T-helper 9 cell (primary cell): ENCODE measurements around the gene MRPL48.
"Not testable (repeated sequence)": the region's sequence is repeated elsewhere in the genome, so short reads cannot be mapped to it uniquely, and the experiment has no call there.

Source experiments
- DNase-seq: peaks from one replicate; pipeline ENCODE4 v3.0.0-alpha.2; 2020
- total RNA-seq, 2 donors: gene quantifications; one replicate each; lab custom pipeline; 2026; lab: John Stamatoyannopoulos, UW

MRPL48 gene
- 10.4 to 23.6 reads per million in 2 donors for total RNA-seq

DNA sequence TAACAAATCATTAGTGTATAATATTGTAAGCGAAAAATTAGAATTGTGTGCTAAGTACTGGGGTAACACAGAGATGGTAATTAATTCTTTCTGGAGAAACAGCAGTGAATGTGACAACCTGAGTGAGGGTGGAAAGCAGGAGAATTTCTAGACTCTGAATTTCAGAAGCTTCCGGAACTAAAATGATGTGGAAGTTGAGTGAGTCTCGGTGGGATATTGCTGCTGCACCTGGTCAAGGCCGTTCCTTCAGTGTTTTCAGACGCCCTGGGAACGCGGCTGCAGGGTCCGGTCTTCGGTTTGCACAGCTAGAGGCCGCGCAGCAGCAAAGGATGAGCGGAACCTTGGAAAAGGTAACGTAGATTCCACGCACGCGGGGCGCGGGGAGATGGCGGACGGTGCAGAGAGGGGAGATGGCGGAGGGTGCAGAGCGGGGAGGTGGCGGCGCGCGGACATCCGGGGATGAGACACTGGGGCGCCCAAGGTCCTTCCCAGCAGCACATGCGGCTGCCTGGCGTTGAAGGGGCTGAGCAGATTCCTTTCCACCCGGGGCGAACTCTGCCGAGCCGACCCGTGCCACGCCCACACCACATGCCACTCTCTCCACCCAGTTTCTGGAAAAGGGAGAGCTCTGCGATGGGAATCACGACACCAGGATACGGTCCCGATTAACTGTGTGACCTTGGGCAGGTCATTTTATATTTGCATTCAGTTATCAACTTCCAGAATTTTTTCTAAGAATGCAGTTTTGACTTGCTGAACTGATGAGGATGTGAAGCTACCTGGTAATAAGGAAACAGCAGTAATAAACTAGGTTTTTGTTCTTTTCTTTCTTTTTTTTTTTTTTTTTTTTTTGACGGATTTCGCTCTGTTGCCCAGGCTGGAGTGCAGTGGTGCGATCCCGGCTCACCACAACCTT, at the start of gene MRPL48:
MRPL48 (plus strand) TSS at position 232 of the 916 bp plus-strand sequence; CDS start at position 330, 98 bp downstream.
- DNase-seq, result peak; percentile 75

DNA sequence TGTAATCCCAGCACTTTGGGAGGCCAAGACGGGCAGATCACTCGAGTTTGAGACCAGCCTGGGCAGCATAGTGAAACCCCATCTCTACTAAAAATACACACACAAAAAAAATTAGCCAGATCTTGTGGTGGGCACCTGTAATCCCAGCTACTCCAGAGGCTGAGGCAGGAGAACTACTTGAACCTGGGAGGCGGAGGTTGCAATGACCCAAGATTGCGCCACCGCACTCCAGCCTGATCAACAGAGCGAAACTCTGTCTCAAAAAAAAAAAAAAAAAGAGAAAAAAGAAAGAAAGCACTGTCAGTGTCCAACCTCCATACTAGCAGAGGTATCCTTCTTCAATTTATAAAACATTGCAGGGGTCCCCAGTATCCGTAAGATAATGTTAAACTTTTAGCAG, 44.6 kb upstream of the MRPL48 start:
- no peak for DNase-seq

DNA sequence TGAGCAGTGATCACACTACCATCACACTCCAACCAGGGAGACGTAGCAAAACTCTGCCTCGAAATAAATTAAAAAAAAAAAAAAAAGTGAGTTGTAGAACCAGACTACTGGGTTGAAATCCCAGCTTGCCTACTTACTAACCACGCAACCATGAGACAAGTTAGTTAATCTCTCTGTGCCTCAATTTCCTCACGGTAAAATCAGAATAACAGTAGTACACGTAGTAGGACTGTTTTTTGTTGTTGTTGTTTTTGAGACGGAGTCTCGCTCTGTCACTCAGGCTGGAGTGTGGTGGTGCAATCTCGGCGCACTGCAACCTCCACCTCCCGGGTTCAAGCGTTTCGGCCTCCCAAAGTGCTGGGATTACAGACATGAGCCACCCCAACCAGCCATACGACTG, 41.0 kb upstream of the MRPL48 start:
- DNase-seq, result no peak

DNA sequence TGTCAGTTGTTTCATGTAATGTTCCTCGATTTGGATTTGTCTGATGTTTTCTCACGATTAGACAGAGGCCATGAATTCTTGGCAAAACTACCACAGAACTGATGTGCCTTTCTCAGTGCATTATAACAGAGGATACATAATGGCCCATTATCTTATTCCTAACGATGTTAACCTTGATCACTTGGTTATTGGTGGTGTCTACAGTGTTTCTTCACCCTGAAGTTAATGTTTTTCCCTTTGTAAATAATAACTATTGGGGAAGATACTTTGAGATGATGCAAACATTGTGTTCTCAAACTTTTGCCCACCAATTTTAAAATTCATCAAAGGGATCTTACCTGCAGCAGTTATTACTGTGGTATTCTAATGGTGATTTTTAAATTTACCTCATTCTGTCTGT, 39.9 kb upstream of the MRPL48 start:
- no peak for DNase-seq

DNA sequence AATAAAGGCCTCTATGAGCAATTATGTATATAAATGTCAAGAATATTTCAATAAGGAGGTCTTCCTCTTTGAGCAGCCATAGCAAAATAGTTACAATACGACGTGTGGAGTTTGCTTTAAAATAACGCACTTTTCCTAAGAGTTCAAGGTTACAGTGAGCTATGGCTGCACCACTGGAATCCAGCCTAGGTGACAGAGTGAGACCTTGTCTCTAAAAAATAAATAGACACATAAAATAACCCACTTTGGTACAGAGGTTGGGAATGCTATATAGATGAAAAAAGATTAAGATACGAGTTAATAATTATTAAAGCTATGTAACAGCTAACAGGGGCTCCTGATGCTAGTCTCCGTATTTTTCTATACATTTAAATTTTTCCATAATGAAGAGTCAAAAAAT, 39.4 kb upstream of the MRPL48 start:
- DNase-seq, result no peak

DNA sequence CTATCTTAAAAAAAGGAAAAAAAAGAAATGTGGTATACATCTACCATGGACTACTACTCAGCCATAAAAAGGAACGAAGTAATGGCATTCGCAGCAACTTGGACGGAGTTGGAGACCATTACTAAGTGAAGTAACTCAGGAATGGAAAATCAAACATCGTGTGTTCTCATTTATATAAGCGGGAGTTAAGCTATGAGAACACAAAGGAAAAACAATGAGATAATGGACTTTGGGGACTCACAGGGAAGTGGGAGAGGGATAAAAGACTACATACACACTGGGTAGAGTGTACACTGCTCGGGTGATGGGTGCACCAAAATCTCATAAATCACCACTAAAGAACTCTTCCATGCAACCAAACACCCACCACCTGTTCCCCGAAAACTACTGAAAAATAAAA, 38.6 kb upstream of the MRPL48 start:
- no peak for DNase-seq

DNA sequence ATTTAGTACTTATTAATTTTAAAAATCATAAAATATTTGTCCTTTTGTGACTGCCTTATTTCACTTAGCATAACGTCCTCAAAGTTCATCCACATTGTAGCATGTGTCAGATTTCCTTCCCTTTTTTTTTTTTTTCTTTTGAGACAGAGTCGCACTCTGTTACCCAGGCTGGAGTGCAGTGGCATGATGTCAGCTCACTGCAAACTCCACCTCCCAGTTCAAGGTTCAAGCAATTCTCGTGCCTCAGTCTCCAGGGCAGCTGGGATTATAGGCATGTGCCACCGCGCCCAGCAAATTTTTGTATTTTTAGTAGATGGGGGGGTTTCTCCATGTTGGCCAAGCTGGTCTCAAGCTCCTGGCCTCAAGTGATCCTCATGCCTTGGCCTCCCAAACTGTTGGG, 37.4 kb upstream of the MRPL48 start:
- no peak for DNase-seq

DNA sequence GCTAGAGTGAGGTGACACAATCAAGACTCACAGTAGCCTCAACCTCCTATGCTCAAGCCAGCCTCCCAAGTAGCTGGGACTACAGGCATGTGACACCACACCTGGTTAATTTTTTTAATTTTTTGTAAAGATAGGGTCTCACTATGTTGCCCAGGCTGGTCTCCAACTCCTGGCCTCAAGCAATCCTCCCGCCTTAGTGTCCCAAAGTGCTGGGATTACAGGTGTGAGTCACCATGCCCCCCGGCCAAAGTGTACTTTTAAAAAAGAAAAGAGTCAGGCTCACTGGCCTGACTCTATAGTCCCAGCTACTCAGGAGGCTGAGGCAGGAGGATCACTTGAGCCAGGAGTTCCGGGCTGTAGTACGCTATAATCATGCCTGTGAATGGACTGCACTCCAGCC, 36.8 kb upstream of the MRPL48 start:
- DNase-seq, result not testable (repeated sequence)

DNA sequence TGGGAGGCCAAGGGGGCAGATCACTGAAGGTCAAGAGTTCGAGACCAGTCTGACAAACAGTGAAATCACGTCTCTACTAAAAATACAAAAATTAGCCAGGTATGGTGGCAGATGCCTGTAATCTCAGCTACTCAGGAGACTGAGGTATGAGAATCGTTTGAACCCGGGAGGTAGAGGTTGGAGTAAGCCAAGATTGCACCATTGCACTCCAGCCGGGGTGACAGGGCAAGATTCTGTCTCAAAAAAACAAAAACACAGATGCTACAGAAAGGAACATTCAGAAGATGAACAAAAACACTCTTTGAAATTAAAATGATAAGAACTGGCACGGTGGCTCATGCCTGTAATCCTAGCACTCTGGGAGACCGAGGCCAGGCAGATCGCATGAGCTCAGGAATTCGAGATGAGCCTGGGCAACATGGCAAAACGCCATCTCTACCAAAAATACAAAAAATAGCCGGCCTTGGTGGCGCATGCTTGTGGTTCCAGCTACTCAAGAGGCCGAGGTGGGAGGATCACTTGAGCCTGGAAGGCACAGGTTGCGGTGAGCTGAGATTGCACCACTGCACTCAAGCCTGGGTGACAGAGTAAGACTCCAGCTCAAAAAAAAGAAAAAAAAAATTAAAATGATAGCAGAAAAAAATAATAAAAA, 35.3 kb upstream of the MRPL48 start:
- DNase-seq, result no peak

DNA sequence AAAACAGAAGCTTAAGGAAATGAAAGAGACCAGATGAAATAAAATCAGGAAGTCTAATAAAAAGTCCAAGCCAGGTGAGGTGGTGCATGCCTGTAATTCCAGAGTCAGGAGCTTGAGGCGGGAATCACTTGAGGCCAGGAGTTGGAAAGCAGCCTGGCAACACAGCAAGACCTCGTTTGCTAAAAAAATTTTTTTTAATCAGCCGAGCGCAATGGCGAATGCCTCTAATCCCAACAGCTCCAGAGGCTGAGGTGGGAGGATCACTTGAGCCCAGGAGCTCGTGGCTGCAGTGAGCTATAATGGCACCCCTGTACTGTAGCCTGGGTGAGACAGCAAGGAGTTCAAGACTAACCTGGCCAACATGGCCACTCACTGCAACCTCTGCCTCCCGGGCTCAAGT, 34.8 kb upstream of the MRPL48 start:
- DNase-seq, result no peak

DNA sequence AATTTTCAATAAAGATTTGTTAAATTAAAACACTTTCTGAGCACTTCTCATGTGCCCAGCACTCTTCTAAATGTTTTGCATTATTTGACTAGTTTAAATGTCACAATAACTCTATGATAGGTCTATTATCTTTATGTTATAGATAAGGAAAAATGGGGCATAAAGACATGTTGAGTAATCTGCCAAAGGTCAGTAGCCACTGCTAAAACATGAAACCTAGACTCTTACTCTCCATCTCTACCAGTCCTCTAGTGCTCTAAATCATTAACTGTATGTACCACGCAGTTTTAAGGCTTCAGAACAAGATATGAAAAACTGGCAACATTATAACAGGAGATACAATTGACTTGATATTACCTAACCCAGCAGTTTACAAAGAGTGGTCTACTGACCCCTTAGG, 33.7 kb upstream of the MRPL48 start:
- DNase-seq, result no peak

DNA sequence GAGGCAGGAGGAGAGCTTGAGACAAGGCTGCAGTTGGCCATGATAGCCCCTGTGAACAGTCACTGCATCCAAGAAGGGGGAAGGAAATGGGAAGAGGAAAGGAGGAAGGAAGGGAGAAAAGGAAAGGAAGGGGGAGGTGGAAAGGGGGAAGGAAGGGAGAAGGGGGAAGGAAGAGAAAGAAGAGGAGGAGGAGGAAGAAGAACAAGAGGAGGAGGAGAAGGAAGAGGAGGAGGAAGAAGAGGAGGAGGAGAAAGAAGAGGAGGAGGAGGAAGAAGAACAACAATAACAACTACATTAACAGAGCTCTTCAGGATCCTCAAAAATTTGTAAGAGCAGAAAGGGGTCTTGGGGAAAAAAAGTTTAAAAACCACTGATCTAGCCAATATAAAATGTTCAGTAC, 32.0 kb upstream of the MRPL48 start:
- DNase-seq, result no peak

DNA sequence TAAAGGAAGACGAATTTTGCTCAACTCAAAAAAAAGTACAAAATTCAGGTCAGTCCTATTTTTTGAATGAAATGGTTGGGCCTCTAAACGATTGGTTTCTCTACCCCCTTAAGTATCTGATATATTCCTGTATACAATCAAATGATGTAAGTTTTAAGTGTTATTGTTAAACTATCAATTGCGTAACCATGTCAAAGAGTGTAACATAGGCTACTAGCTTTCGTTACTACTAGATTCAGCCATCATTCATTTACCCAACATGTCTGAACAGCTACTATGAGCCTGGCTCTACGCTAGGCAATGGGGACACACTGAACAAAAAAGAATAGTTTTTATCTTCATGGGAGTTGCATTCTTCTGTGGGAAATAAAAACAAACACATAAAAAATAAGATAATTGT, 30.1 kb upstream of the MRPL48 start:
- DNase-seq, result no peak

DNA sequence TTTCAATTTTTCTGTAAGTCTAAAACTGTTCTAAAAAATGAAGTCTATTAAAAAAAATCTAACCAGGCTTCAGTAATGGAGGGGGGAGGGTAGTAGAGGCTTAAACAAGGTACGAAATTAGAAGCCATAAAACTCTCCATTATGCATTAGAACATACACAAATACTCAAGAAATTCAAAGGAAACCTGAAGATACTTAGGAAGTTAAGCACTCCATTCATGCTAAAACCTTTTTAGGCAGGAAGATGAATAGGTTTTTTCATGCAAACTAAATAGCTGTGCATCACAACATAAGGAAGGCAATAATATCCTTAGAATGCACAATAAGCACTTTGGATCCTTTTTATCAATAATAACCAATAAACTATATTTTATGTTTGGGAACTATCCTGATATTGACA, 29.2 kb upstream of the MRPL48 start:
- DNase-seq, result no peak

DNA sequence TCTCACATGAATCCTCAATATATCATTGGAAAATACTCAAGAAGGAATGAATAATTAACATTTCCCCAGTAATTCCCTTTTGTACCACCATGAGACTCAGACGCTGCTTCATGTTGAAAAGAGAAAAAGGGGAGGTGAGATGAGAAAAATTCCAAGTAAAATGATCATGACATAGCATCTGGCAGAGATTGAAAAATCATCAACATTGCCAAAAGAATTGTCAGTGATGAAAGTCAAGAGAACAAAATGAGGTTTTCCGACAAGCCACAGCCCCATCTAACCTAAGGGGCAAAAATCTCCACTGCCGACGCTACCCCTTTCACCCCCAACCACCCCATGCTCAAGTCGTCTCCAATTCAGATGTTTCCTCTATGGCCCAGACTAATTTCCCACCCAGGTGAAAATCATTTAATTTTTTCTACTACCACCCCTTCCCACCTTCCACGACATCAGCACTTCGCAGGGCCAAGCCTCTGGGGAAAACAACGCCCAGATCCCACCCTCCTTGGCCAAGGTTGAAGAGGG, 28.0 kb upstream of the MRPL48 start:
- DNase-seq, result no peak

DNA sequence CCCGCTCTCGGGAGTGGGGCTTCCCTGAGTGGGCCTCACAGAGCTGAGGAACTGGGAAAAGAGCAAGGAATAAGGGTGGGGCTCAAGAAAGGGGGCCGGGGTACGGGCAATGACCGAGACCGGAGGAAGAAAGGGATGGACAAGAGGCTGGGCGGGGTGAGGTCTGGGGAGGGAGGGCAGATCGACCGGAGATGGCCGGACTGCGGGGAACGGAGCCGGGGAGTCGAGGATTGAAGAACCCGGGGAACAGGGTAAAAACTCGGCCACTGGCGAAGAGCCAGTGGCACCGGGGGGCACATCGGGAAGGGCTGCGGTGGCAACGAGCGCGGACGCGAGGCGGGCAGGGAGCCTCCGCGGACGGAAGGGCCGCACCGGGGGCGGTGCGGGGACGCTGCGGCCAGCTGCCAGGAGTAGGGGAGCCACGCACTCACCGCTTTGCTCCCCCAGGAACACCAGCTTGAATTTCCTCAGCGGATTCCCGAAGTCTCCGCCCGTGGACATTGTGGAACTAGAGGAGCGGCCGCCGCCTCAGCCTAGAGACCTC, 27.5 kb upstream of the MRPL48 start:
- no peak for DNase-seq

DNA sequence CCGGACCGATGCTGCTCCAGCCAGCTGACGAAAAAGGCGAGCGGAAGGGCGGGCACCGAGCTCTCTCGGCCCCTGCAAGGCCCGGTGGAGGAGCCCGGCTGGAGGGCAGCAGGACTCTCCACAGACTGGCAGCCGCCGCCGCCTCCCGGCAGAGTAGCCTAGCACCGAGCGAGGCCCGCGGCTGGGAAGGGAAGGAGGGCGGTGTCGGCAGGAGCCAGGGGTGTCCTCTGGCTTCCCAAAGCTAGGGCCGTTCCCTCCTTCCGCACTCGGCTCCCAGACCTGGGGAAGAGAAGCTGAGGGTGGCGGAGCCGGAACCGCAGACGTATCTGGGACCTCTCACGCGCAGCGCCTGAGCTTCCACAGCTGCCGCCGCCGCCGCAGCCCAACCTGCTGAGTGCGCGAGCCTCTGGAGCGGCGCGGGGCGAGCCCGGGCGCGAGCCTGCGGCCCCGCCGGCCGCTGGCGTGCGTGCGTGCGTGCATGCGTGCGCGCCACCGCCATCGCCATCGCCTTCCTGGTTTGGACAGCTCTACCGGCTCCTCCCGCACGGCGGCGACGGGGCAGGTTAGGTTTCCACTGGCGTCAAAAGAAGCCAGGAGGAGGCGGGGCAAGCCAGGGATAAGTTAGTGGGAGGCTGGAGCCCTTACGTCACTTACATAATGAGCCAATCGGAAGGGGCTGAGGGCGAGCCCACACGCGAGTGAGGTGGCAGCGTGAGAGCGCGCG, 26.8 kb upstream of the MRPL48 start, which contains the start of gene RAB6A:
RAB6A (minus strand) TSS at position 396 of the 724 bp plus-strand sequence. CDS start 439 bp downstream, outside the sequence.
- DNase-seq, result peak; percentile 99

DNA sequence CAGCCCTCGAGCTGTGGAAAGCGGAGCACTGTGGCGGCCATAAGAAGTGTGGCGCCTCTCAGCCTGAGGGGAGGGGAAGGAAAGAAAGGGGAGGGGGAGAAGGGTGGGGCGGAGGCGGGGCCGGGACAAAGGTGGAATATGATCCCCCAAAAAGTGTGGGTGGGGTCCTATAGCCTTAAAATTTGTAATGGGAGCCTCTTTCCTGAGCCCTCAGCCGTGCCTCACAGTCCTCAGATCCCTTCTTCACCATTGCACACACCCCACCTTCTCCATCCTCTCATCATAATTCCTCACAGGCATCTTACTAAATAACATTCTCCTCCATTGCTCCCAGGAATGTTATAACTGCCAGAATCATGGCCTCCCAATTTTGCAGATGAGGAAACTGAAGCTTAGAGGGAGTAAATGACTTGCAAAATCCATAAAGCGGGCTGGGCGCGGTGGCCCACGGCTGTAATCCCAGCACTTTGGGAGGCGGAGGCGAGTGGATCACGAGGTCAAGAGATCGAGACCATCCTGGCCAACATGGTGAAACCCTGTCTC, 26.2 kb upstream of the MRPL48 start:
- DNase-seq, result no peak

DNA sequence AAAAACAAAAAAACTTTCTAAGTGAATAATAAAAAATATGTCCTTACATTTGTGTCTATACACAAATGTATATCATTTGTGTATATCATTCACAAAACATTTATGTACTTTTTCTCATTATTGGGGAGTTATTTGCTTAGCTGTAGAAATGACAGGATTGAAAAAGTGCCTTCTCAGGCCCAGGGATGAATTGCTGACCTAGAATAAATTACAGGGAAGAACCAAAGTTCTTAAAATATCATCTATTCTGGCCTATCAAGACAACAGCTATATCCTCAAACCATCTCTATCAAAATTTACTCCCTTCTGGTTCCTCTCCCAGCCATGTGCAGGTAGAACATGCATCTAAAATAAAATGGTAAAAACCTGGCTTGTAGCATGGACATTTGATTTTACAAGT, 24.9 kb upstream of the MRPL48 start:
- no peak for DNase-seq

DNA sequence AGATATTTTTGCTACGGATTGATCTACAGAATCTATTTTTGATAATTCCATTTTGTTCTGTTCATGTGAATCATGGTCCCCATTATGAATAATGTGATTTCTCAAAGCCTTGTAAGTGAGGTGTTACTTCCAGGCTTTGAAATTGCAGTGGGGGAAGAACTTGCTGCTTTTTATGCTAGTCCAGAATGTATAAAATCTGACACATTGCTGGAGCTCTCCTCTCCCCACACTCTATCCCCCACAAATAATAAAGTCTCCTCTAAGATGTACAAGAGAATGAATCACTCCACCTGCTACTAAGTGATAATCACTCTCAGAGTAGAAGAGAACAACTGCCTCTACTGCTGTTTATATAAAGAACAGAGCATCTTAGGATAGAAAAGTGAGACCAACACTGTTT, 20.9 kb upstream of the MRPL48 start:
- no peak for DNase-seq

DNA sequence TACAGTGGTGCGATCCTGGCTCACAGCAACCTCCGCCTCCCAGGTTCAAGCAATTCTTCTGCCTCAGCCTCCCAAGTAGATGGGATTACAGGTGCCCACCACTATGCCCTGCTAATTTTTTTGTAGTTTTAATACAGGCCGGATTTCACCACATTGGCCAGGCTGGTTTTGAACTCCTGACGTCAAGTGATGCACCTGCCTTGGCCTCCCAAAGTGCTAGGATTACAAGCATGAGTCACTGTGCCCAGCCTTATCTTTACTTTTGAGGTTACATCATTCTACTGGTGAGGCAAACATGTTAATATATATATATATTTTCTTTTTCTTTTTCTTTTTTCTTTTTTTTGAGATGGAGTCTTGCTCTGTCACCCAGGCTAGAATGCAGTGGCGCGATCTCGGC, 16.9 kb upstream of the MRPL48 start:
- not testable (repeated sequence) for DNase-seq

DNA sequence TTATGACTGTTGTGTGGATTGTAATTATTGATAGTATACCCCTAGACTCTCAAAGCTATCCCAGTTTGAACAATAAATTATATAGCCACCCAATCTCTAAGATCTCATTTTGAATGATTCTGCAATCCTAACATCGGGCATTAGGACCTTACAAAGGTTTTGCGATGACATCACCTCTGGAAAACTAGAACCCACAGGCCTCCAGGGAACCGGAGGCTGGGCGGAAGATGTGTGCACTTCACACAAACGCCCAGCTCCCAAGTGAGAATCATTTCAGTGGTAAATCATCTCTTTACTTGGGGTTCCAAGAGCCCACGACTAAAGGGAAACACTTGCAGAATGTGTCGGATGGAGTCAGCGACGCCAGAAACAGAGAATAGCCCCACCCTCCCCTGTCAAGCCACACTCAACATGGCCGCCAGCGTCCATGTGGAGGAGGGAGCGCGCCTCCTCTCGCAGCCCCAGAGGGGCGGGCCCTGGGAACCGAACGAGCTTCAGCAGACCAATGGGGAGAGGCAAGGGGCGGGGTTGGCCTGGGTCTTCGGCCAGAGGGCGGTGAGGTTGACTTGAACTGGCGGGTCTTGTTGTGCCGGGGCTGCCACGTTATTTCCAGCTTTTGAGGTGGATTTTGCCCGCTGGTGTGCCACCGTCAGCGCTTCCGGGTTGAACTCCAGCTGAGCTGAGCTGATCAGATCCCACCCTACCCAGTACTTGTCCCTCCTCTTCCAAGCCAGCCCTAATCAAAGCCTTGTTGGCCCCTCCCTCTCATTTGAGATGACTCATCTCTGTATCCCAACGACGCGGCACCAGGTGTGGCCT, 8.4 kb upstream of the MRPL48 start:
- peak; percentile 95 for DNase-seq
